ENCODE results near the gene EDEM2.
"Not testable (repeated sequence)": the region's sequence is repeated elsewhere in the genome, so short reads cannot be mapped to it uniquely, and the experiment has no call there.

The EDEM2 gene

GRCh38 chr20:35087355-35087754 is 59.8 kb downstream of the EDEM2 start:
- DNase-seq (ENCODE audit: low read depth) = no peak

- DNase-seq (ENCODE audit: low read depth) = no peak
Observed at GRCh38 chr20:35085477-35086225, 61.5 kb downstream of the EDEM2 start.

- no peak for DNase-seq (ENCODE audit: low read depth)
Observed at GRCh38 chr20:35084998-35085397, 62.1 kb downstream of the EDEM2 start.

GRCh38 chr20:35080348-35080642 is 66.8 kb downstream of the EDEM2 start:
- not testable (repeated sequence) for DNase-seq (ENCODE audit: low read depth)

GRCh38 chr20:35079472-35080347 is 67.4 kb downstream of the EDEM2 start:
- no peak for DNase-seq (ENCODE audit: low read depth)

GRCh38 chr20:35077872-35078271 is 69.3 kb downstream of the EDEM2 start:
- no peak for DNase-seq (ENCODE audit: low read depth)

- DNase-seq (ENCODE audit: low read depth) = no peak
Observed at GRCh38 chr20:35077341-35077740, 69.8 kb downstream of the EDEM2 start.

GRCh38 chr20:35071436-35072153 is 75.5 kb downstream of the EDEM2 start:
- DNase-seq (ENCODE audit: low read depth) = not testable (repeated sequence)

- DNase-seq (ENCODE audit: low read depth) = no peak
Observed at GRCh38 chr20:35066194-35066593, 80.9 kb downstream of the EDEM2 start.
